Measurements from ENCODE around the gene ZNF714.

ZNF714 gene

GRCh38 chr19:21084343-21084742, 2.3 kb downstream of the ZNF714 start:
- DNase-seq (ENCODE audit: low read depth): no peak
- TF ChIP-seq CTCF (IDR thresholded peaks at IDR 0.05; ENCODE audit: insufficient read depth, low read depth, low read length, missing control alignments): no peak
- H3K4me3 ChIP-seq (ENCODE audit: low read depth, low read length): no peak overlapping the region

- DNase-seq (ENCODE audit: low read depth): no peak
- no peak overlapping the region for H3K4me3 ChIP-seq (ENCODE audit: low read depth, low read length)
- no peak for TF ChIP-seq CTCF (IDR thresholded peaks at IDR 0.05; ENCODE audit: insufficient read depth, low read depth, low read length, missing control alignments)
These were observed 5.9 kb downstream of the ZNF714 start for GRCh38 chr19:21087871-21088270.

DNA sequence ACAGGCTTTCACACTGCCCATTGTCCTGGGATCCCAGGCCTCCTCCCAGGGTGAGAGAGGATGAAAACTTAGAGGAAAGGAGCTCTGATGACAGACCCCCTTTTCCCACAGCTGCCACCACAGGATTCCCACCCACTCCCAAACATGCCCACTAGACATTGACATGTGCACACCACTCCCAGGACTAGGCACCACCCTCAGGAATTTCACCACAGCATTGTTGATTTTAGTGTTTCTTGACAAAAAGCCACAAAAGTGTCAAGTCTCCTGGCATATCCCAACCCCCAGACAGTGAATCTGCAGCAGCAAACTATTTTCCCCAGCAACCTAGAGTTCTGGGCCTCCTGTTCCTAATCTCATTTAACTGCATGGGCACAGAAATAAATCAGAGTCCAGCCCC, 10.1 kb downstream of the ZNF714 start:
- no peak overlapping the region for H3K4me3 ChIP-seq (ENCODE audit: low read depth, low read length)
- no peak for DNase-seq (ENCODE audit: low read depth)
- no peak for TF ChIP-seq CTCF (IDR thresholded peaks at IDR 0.05; ENCODE audit: insufficient read depth, low read depth, low read length, missing control alignments)

GRCh38 chr19:21094347-21095025, 12.5 kb downstream of the ZNF714 start:
- no peak for DNase-seq (ENCODE audit: low read depth)
- TF ChIP-seq CTCF (IDR thresholded peaks at IDR 0.05; ENCODE audit: insufficient read depth, low read depth, low read length, missing control alignments): no peak
- no peak overlapping the region for H3K4me3 ChIP-seq (ENCODE audit: low read depth, low read length)

DNA sequence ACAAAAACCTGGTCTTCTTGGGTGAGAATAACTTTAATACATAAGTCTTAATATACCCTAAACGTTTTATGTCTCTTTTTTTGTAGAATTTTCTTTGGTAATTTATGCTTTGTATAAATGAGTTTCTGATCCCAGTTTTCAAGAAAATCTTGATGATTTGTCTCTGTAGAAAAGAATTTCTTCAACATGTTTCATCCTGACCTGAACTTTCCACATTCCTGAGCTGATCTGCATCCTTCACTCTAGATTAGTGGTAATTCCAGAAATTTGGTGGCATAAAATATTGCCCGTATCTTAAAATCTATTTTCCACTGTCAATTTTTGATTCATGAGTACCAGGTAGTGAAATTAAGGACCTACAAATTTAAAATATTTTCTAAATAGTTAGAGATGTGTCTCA, 16.3 kb downstream of the ZNF714 start:
- DNase-seq (ENCODE audit: low read depth): no peak
- H3K4me3 ChIP-seq (ENCODE audit: low read depth, low read length): no peak overlapping the region
- TF ChIP-seq CTCF (IDR thresholded peaks at IDR 0.05; ENCODE audit: insufficient read depth, low read depth, low read length, missing control alignments): no peak

- DNase-seq (ENCODE audit: low read depth): no peak
- TF ChIP-seq CTCF (IDR thresholded peaks at IDR 0.05; ENCODE audit: insufficient read depth, low read depth, low read length, missing control alignments): no peak
- H3K4me3 ChIP-seq (ENCODE audit: low read depth, low read length): no peak overlapping the region
These were observed 19.7 kb downstream of the ZNF714 start for GRCh38 chr19:21101521-21102242.

Measured in GM12865 (cell line).